Measurements from ENCODE around the gene KIRREL3. TPM values are rescaled to one million over a fixed set of nuclear protein-coding genes. Genes with fewer than 3 reads are reported as not detected.

Gene KIRREL3
- total RNA-seq, 2 experiments from 2014 or later = not detected

GRCh38 chr11:126663749-126664592, 336.6 kb downstream of the KIRREL3 start:
- H3K36me3 Mint-ChIP-seq (ENCODE audit: low read depth) = no peaks in the 10 kb centered on the region
- no peak for ATAC-seq
- no peak overlapping the region for H3K4me3 Mint-ChIP-seq
- ChIA-PET POLR2A (no interaction called here), CTCF (interaction anchor here (0.6 kb wide), 1 partner anchor 65 kb away, joined by 3 read pairs; no protein-coding TSS in a partner anchor)
- H3K27ac Mint-ChIP-seq = no peak overlapping the region
- H3K27me3 Mint-ChIP-seq (ENCODE audit: low read depth) = peaks cover 4% of the 10 kb centered on the region
- H3K9me3 Mint-ChIP-seq (ENCODE audit: insufficient read depth) = no peaks in the 10 kb centered on the region
- no peak for DNase-seq
- no peaks in the 10 kb centered on the region for H3K4me1 Mint-ChIP-seq (ENCODE audit: low read depth)

- H3K36me3 Mint-ChIP-seq (ENCODE audit: low read depth) = no peaks in the 10 kb centered on the region
- no peaks in the 10 kb centered on the region for H3K4me1 Mint-ChIP-seq (ENCODE audit: low read depth)
- CTCF ChIA-PET = no interaction called here
- no peak overlapping the region for H3K27ac Mint-ChIP-seq
- POLR2A ChIA-PET = no interaction called here
- ATAC-seq = no peak
- no peak overlapping the region for H3K4me3 Mint-ChIP-seq
- no peaks in the 10 kb centered on the region for H3K9me3 Mint-ChIP-seq (ENCODE audit: insufficient read depth)
- no peak for DNase-seq
- peaks cover 2% of the 10 kb centered on the region for H3K27me3 Mint-ChIP-seq (ENCODE audit: low read depth)
These were observed 338.4 kb downstream of the KIRREL3 start for GRCh38 chr11:126662035-126662790.

- Mint-ChIP-seq H3K4me1 (ENCODE audit: low read depth) (no peaks in the 10 kb centered on the region), H3K27me3 (ENCODE audit: low read depth) (peaks cover 2% of the 10 kb centered on the region), H3K9me3 (ENCODE audit: insufficient read depth) (no peaks in the 10 kb centered on the region), H3K36me3 (ENCODE audit: low read depth) (no peaks in the 10 kb centered on the region), H3K27ac (no peak overlapping the region), H3K4me3 (no peak overlapping the region)
- DNase-seq (no peak), ATAC-seq (no peak)
- POLR2A ChIA-PET = no interaction called here
- CTCF ChIA-PET = no interaction called here
These were observed 339.7 kb downstream of the KIRREL3 start for GRCh38 chr11:126660761-126661425.

- no peak for DNase-seq
- Mint-ChIP-seq H3K27ac (no peak overlapping the region), H3K4me3 (no peak overlapping the region), H3K36me3 (ENCODE audit: low read depth) (no peaks in the 10 kb centered on the region), H3K27me3 (ENCODE audit: low read depth) (peaks cover 2% of the 10 kb centered on the region), H3K9me3 (ENCODE audit: insufficient read depth) (no peaks in the 10 kb centered on the region), H3K4me1 (ENCODE audit: low read depth) (no peaks in the 10 kb centered on the region)
- CTCF ChIA-PET = no interaction called here
- ATAC-seq = no peak
- POLR2A ChIA-PET = no interaction called here
These were observed 340.2 kb downstream of the KIRREL3 start for GRCh38 chr11:126660321-126660720.

DNA sequence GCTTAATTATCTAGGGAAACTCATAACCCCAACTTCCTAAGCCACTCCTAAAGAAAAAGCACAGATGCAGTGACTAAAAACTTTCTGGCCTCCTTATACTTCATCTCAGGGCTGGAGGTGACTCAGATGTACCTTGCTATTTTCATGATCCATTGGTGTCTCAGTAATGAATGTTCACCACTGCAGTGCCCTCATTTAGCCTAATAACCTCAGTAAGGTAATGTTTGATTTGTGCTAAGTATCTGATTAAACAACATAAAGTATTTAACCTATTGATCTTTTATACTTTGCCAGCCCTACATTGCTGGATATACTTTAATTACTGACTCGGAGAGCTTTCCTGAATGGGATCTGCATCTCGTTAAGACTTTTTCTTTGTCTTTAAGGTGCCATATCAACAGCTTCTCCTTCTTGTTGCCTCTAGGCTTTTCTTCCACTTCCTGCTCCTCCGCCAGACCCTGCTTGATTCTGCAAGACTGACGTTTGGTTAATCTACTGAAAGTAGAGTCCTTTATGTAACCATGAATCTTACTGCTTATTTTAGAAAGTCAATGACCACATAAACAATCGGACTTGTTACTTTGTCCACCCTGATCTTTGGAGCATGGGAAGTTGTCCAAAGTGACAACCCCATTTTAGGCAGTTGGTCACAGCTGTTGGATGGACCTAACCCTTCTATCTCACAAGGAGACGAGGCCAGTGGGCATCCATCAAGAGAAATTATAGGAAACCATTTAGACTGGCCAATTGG, 342.1 kb downstream of the KIRREL3 start:
- no peaks in the 10 kb centered on the region for H3K4me1 Mint-ChIP-seq (ENCODE audit: low read depth)
- H3K36me3 Mint-ChIP-seq (ENCODE audit: low read depth) = no peaks in the 10 kb centered on the region
- H3K27me3 Mint-ChIP-seq (ENCODE audit: low read depth) = peaks cover 5% of the 10 kb centered on the region
- no peak overlapping the region for H3K27ac Mint-ChIP-seq
- no peak for DNase-seq
- H3K4me3 Mint-ChIP-seq = no peak overlapping the region
- no peaks in the 10 kb centered on the region for H3K9me3 Mint-ChIP-seq (ENCODE audit: insufficient read depth)
- CTCF ChIA-PET = no interaction called here
- POLR2A ChIA-PET = no interaction called here
- no peak for ATAC-seq

DNA sequence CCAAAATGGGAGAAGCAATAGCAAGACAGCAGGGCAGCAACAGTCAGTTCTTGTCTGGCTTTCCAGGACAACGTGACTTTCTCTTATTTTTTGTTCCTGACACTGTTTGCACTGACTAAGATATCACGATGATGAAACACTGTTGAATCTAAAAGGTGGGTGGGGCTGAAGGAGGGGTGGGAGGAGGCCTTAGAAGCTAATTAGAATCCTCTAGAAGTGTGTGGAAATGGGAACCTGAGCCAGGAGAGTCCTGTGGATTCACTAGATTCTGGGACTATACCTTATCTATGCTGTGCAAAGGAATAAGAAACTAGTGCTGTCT, 344.8 kb downstream of the KIRREL3 start:
- Mint-ChIP-seq H3K27me3 (ENCODE audit: low read depth) (peaks cover 3% of the 10 kb centered on the region), H3K27ac (no peak overlapping the region), H3K4me3 (no peak overlapping the region), H3K36me3 (ENCODE audit: low read depth) (no peaks in the 10 kb centered on the region), H3K9me3 (ENCODE audit: insufficient read depth) (no peaks in the 10 kb centered on the region), H3K4me1 (ENCODE audit: low read depth) (no peaks in the 10 kb centered on the region)
- ChIA-PET CTCF (no interaction called here), POLR2A (no interaction called here)
- DNase-seq (no peak), ATAC-seq (no peak)

DNA sequence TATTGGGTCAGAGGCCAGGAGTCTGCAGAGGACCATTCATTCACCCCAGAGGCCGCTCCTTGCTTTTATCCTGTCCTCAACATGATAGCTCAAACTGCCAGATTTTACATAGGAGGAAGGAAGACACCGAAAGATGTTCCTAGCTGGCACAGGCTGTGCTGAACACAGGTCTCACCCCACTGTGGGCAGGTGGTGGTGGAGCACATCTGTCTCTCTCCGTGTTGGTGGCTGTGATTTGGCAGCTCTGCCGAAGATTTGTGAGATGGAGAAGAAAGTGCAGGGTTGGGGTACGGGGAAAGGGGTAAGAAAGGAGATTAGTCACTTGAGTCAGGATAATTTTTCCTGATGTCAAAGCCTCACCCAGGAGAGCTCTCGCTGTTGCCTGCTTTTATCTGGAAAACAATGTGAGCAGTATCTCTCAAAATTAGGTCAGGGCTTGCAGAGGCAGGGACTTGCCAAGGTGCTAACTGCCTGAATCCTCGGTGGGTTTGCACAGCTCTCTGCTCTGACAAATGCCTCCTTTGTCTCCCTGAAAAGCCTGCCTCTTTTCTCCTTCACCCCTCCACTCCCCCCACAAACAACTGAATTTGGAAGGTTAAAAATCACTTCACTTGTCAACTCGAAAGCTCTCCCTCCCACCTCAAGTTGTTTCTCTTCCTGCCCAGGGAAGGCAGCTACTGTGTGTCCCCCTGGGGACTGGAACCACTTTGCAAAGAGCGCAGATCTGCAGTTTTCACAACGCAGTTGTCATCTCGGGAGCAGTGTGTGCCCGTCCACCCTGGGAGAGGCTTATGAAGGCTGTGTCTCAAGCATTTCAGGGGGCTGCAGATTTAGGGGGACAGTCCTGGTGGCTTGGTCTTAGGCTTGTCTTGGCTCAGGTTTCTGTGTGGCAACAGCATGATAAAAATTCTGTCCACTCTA, 345.4 kb downstream of the KIRREL3 start:
- ChIA-PET POLR2A (no interaction called here), CTCF (no interaction called here)
- DNase-seq = no peak
- H3K4me3 Mint-ChIP-seq = no peak overlapping the region
- H3K9me3 Mint-ChIP-seq (ENCODE audit: insufficient read depth) = no peaks in the 10 kb centered on the region
- H3K4me1 Mint-ChIP-seq (ENCODE audit: low read depth) = no peaks in the 10 kb centered on the region
- H3K36me3 Mint-ChIP-seq (ENCODE audit: low read depth) = no peaks in the 10 kb centered on the region
- peaks cover 3% of the 10 kb centered on the region for H3K27me3 Mint-ChIP-seq (ENCODE audit: low read depth)
- H3K27ac Mint-ChIP-seq = no peak overlapping the region
- no peak for ATAC-seq

GRCh38 chr11:126653040-126653439, 347.5 kb downstream of the KIRREL3 start:
- POLR2A ChIA-PET = no interaction called here
- Mint-ChIP-seq H3K27me3 (ENCODE audit: low read depth) (peaks cover 3% of the 10 kb centered on the region), H3K4me3 (no peak overlapping the region), H3K9me3 (ENCODE audit: insufficient read depth) (no peaks in the 10 kb centered on the region), H3K36me3 (ENCODE audit: low read depth) (no peaks in the 10 kb centered on the region), H3K4me1 (ENCODE audit: low read depth) (no peaks in the 10 kb centered on the region), H3K27ac (no peak overlapping the region)
- ATAC-seq (no peak), DNase-seq (no peak)
- CTCF ChIA-PET = no interaction called here

GRCh38 chr11:126647735-126648134, 352.8 kb downstream of the KIRREL3 start:
- Mint-ChIP-seq H3K27me3 (ENCODE audit: low read depth) (no peaks in the 10 kb centered on the region), H3K4me3 (no peak overlapping the region), H3K9me3 (ENCODE audit: insufficient read depth) (no peaks in the 10 kb centered on the region), H3K27ac (no peak overlapping the region), H3K4me1 (ENCODE audit: low read depth) (no peaks in the 10 kb centered on the region), H3K36me3 (ENCODE audit: low read depth) (no peaks in the 10 kb centered on the region)
- ChIA-PET CTCF (no interaction called here), POLR2A (no interaction called here)
- no peak for ATAC-seq
- DNase-seq = no peak

DNA sequence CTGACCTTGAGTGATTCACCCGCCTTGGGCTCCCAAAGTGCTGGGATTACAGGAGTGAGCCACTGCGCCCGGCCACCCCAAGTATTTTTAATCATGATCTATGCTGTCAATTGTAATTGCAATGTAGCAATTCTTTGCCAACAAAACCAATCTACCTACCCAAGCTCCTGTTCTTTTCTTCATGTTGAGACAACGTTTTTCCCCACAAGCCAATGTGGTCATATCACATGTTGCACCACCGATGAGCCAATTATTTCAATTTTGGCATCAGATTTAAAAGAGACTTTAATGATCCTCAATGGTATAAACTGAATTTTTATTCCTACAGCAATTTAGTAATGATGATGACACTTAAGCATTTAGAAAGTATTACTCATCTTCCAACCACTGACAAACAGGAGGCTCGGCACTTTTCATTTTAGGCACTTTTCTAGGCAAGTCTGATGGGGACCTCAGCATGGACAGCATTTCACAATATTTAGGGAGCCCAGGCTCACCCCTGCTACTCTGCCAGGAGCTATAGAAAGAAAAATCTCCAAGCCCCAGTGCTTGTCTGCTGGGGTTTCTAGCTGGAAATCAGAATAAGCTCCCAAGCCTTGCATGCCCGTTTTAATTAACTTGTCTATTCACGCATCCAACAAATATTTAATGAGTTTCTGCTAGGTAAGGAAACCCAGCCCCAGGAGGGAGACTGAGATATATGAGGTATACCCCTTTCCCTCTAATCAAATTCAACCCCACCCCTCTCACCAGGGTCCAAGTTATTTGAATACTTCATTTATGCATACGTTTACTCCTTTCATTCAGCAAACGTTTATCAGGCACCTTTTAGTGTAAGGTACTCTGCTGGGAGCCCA, 353.6 kb downstream of the KIRREL3 start:
- no peaks in the 10 kb centered on the region for H3K36me3 Mint-ChIP-seq (ENCODE audit: low read depth)

More for the DNA sequence above, 353.6 kb downstream of the KIRREL3 start:
- Mint-ChIP-seq H3K27me3 (ENCODE audit: low read depth) (no peaks in the 10 kb centered on the region), H3K4me1 (ENCODE audit: low read depth) (no peaks in the 10 kb centered on the region), H3K9me3 (ENCODE audit: insufficient read depth) (no peaks in the 10 kb centered on the region), H3K4me3 (no peak overlapping the region), H3K27ac (no peak overlapping the region)
- ATAC-seq (no peak), DNase-seq (no peak)
- ChIA-PET POLR2A (no interaction called here), CTCF (no interaction called here)

Data from activated CD8-positive, alpha-beta T cell treated with anti-CD3 and anti-CD28 coated beads, Interleukin-2, amount 10 ng/mL, durations not matched to agents 7 days and 5 days (primary cell).